NCI-H345 treated with DMSO at 0.1 percent for 48 hours (cell line): ENCODE measurements around the gene ZBTB26.
"Not testable (repeated sequence)": the region's sequence is repeated elsewhere in the genome, so short reads cannot be mapped to it uniquely, and the experiment has no call there.

Source experiments
- DNase-seq: peaks from one replicate; lab custom pipeline; 2025; ENCODE audit not compliant: unreplicated experiment; lab: John Stamatoyannopoulos, UW

Gene ZBTB26

GRCh38 chr9:122929796-122930354, 1.4 kb downstream of the ZBTB26 start:
- DNase-seq: no peak

- DNase-seq: no peak
Measured at GRCh38 chr9:122923947-122924346, 7.4 kb downstream of the ZBTB26 start.

GRCh38 chr9:122922713-122923112, 8.6 kb downstream of the ZBTB26 start:
- no peak for DNase-seq

GRCh38 chr9:122918310-122918709, 13.0 kb downstream of the ZBTB26 start:
- DNase-seq: no peak

- DNase-seq: peak; percentile 79
Measured at GRCh38 chr9:122912964-122913673, 18.2 kb downstream of the ZBTB26 start, which contains the start of gene ZBTB6. ZBTB6 (minus strand) TSS chr9:122913323; CDS start chr9:122912072, 1,251 bp downstream.

GRCh38 chr9:122912671-122912963, 18.7 kb downstream of the ZBTB26 start:
- DNase-seq: no peak

GRCh38 chr9:122906122-122906521, 25.2 kb downstream of the ZBTB26 start:
- not testable (repeated sequence) for DNase-seq

GRCh38 chr9:122904823-122905710, 26.2 kb downstream of the ZBTB26 start, which contains the start of gene RC3H2:
RC3H2 (minus strand) TSS chr9:122905359; CDS start chr9:122897509, 7,850 bp downstream.
- DNase-seq: peak; percentile 98

GRCh38 chr9:122904466-122904822, 26.9 kb downstream of the ZBTB26 start:
- DNase-seq: no peak

- no peak for DNase-seq
Measured at GRCh38 chr9:122900791-122901190, 30.5 kb downstream of the ZBTB26 start.

GRCh38 chr9:122897969-122898368, 33.3 kb downstream of the ZBTB26 start:
- DNase-seq: no peak

GRCh38 chr9:122888480-122888879, 42.8 kb downstream of the ZBTB26 start:
- no peak for DNase-seq

GRCh38 chr9:122883125-122883524, 48.2 kb downstream of the ZBTB26 start:
- DNase-seq: no peak

GRCh38 chr9:122879443-122879842, 51.9 kb downstream of the ZBTB26 start:
- DNase-seq: no peak

GRCh38 chr9:122875523-122875922, 55.8 kb downstream of the ZBTB26 start:
- no peak for DNase-seq

- DNase-seq: not testable (repeated sequence)
Measured at GRCh38 chr9:122867276-122867675, 64.0 kb downstream of the ZBTB26 start.

GRCh38 chr9:122866079-122866478, 65.2 kb downstream of the ZBTB26 start:
- DNase-seq: no peak
